ENCODE results near the gene LENG8.

DNA sequence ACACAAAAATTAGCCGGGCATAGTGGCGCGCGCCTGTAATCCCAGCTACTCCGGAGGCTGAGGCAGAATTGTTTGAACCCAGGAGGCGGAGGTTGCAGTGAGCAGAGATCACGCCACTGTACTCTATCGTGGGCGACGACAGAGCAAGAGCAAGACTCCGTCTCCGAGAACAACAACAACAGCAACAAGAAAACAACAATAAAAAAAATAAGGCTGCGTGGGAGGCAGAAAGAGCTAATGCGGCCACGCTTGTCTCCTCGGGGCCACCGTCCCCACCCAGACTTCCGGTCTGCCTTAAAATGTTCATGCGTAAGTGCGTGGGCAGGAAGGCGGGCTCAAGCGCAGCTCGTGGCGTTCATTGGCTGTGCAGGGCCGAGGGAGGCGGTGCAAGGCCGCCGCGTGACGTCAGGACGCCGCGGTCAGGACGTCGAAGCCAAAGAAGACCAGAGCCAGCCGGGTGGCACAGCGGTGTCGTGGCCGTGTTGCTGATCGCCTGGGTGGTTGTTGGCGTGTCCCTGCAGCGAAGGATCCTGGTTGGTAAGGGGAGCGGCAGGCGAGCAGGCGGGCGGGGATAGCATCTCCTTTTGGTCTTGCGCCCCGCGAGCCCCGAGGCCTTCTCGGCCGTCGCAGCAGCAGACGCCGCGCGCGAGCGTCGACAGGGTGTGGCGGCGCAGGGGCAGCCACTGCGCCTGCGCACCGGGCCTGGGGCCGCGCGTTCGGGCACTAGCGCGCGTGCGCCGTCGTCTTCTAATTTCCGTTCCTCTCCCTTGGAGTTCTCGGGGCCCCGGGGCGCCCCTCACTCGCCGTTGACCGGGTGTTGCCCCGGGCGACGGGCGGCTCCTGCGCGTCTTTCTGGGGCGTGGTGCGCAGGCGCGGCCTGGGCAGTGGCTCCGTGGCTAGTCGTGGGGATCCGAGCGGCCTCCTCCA, at the start of gene LENG8:
- TF ChIP-seq, protein P1, sequence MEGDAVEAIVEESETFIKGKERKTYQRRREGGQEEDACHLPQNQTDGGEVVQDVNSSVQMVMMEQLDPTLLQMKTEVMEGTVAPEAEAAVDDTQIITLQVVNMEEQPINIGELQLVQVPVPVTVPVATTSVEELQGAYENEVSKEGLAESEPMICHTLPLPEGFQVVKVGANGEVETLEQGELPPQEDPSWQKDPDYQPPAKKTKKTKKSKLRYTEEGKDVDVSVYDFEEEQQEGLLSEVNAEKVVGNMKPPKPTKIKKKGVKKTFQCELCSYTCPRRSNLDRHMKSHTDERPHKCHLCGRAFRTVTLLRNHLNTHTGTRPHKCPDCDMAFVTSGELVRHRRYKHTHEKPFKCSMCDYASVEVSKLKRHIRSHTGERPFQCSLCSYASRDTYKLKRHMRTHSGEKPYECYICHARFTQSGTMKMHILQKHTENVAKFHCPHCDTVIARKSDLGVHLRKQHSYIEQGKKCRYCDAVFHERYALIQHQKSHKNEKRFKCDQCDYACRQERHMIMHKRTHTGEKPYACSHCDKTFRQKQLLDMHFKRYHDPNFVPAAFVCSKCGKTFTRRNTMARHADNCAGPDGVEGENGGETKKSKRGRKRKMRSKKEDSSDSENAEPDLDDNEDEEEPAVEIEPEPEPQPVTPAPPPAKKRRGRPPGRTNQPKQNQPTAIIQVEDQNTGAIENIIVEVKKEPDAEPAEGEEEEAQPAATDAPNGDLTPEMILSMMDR (IDR thresholded peaks at IDR 0.05), result no peak
- TF ChIP-seq POLR2A (IDR thresholded peaks at IDR 0.05), result peak; percentile 95 to 96

All from adrenal gland (tissue), 5 donors.